Measurements from ENCODE around the gene BRD1.

Gene BRD1

GRCh38 chr22:49774046-49774445 lies 53.6 kb downstream of the BRD1 start:
- no peak overlapping the region for H3K4me3 ChIP-seq (ENCODE audit: low read length)
- TF ChIP-seq ZNF274 (IDR thresholded peaks at IDR 0.05; ENCODE audit: low read depth, low read length): no peak

- TF ChIP-seq ZNF274 (IDR thresholded peaks at IDR 0.05; ENCODE audit: low read depth, low read length): no peak
- no peak overlapping the region for H3K4me3 ChIP-seq (ENCODE audit: low read length)
Measured at GRCh38 chr22:49773531-49773930, 54.1 kb downstream of the BRD1 start.

GRCh38 chr22:49772692-49773091 lies 55.0 kb downstream of the BRD1 start:
- H3K4me3 ChIP-seq (ENCODE audit: low read length): no peak overlapping the region
- no peak for TF ChIP-seq ZNF274 (IDR thresholded peaks at IDR 0.05; ENCODE audit: low read depth, low read length)

GRCh38 chr22:49771266-49772065 lies 56.2 kb downstream of the BRD1 start:
- H3K4me3 ChIP-seq (ENCODE audit: low read length): no peak overlapping the region
- TF ChIP-seq ZNF274 (IDR thresholded peaks at IDR 0.05; ENCODE audit: low read depth, low read length): no peak

- TF ChIP-seq ZNF274 (IDR thresholded peaks at IDR 0.05; ENCODE audit: low read depth, low read length): no peak
- no peak overlapping the region for H3K4me3 ChIP-seq (ENCODE audit: low read length)
Measured at GRCh38 chr22:49770547-49771265, 57.0 kb downstream of the BRD1 start.

- no peak for TF ChIP-seq ZNF274 (IDR thresholded peaks at IDR 0.05; ENCODE audit: low read depth, low read length)
Measured at GRCh38 chr22:49769691-49770546, 57.8 kb downstream of the BRD1 start.

GRCh38 chr22:49768951-49769690 lies 58.6 kb downstream of the BRD1 start:
- no peak for TF ChIP-seq ZNF274 (IDR thresholded peaks at IDR 0.05; ENCODE audit: low read depth, low read length)
- H3K4me3 ChIP-seq (ENCODE audit: low read length): no peak overlapping the region

More at GRCh38 chr22:49769691-49770546, 57.8 kb downstream of the BRD1 start:
- no peak overlapping the region for H3K4me3 ChIP-seq (ENCODE audit: low read length)

- no peak for TF ChIP-seq ZNF274 (IDR thresholded peaks at IDR 0.05; ENCODE audit: low read depth, low read length)
- H3K4me3 ChIP-seq (ENCODE audit: low read length): no peak overlapping the region
Measured at GRCh38 chr22:49768077-49768910, 59.4 kb downstream of the BRD1 start.

GRCh38 chr22:49767355-49768062 lies 60.2 kb downstream of the BRD1 start:
- H3K4me3 ChIP-seq (ENCODE audit: low read length): no peak overlapping the region
- TF ChIP-seq ZNF274 (IDR thresholded peaks at IDR 0.05; ENCODE audit: low read depth, low read length): no peak

GRCh38 chr22:49765951-49766350 lies 61.7 kb downstream of the BRD1 start:
- no peak for TF ChIP-seq ZNF274 (IDR thresholded peaks at IDR 0.05; ENCODE audit: low read depth, low read length)
- no peak overlapping the region for H3K4me3 ChIP-seq (ENCODE audit: low read length)

GRCh38 chr22:49765091-49765771 lies 62.4 kb downstream of the BRD1 start:
- TF ChIP-seq ZNF274 (IDR thresholded peaks at IDR 0.05; ENCODE audit: low read depth, low read length): no peak
- H3K4me3 ChIP-seq (ENCODE audit: low read length): no peak overlapping the region

GRCh38 chr22:49764127-49764581 lies 63.5 kb downstream of the BRD1 start:
- TF ChIP-seq ZNF274 (IDR thresholded peaks at IDR 0.05; ENCODE audit: low read depth, low read length): no peak
- no peak overlapping the region for H3K4me3 ChIP-seq (ENCODE audit: low read length)

Measured in GM08714 (cell line).